ENCODE data around the gene TRPC4. TPM values are rescaled to one million over a fixed set of nuclear protein-coding genes. Genes with fewer than 3 reads are reported as not detected.

Gene TRPC4
- total RNA-seq, 1 experiment from 2014 or later: 0.10 TPM

GRCh38 chr13:37729876-37730275, 139.7 kb downstream of the TRPC4 start:
- ChIA-PET CTCF (no interaction called here), POLR2A (no interaction called here)
- intact Hi-C loops (cut with micrococcal nuclease; ENCODE audit: unreplicated experiment): no loop called here
- in situ Hi-C loops (cut with HindIII; ENCODE audit: low pct_unique_long_range_greater_than_20kb, low sequenced_read_pairs): no loop called here
- DNase-seq (ENCODE audit: low read depth, low spot score): no peak
- Histone ChIP-seq H3K9me3 (ENCODE audit: control insufficient read depth, insufficient read depth, low read depth, low read length) (no peaks in the 10 kb centered on the region), H3K4me3 (ENCODE audit: low read depth in 2 of 2, low read length in 2 of 2) (no peak overlapping the region), H3K27me3 (ENCODE audit: control insufficient read depth, insufficient read depth, low read length) (no peaks in the 10 kb centered on the region), H3K4me1 (ENCODE audit: control insufficient read depth, insufficient read depth, low read length) (no peaks in the 10 kb centered on the region), H3K27ac (ENCODE audit: low read length) (no peak overlapping the region), H3K36me3 (ENCODE audit: control insufficient read depth, insufficient read depth, low read length) (no peaks in the 10 kb centered on the region)
- no TSS peak for BruUV-seq (replicated peaks)
- no peak for ATAC-seq
- TF ChIP-seq TCF7L2 (IDR thresholded peaks at IDR 0.05; ENCODE audit: low read depth, low read length): no peak
- TF ChIP-seq SIN3A (IDR thresholded peaks at IDR 0.05; ENCODE audit: borderline replicate concordance, insufficient read depth, low read depth, low read length): no peak
- TF ChIP-seq REST (IDR thresholded peaks at IDR 0.05; ENCODE audit: insufficient read depth in 1 of 2, low read depth in 2 of 2, low read length in 1 of 2): no peak

GRCh38 chr13:37716420-37717195, 153.0 kb downstream of the TRPC4 start:
- Histone ChIP-seq H3K27ac (ENCODE audit: low read length) (no peak overlapping the region), H3K36me3 (ENCODE audit: control insufficient read depth, insufficient read depth, low read length) (no peaks in the 10 kb centered on the region), H3K9me3 (ENCODE audit: control insufficient read depth, insufficient read depth, low read depth, low read length) (no peaks in the 10 kb centered on the region), H3K27me3 (ENCODE audit: control insufficient read depth, insufficient read depth, low read length) (no peaks in the 10 kb centered on the region), H3K4me3 (ENCODE audit: low read depth in 2 of 2, low read length in 2 of 2) (no peak overlapping the region), H3K4me1 (ENCODE audit: control insufficient read depth, insufficient read depth, low read length) (no peaks in the 10 kb centered on the region)
- no peak for TF ChIP-seq REST (IDR thresholded peaks at IDR 0.05; ENCODE audit: insufficient read depth in 1 of 2, low read depth in 2 of 2, low read length in 1 of 2)
- no peak for TF ChIP-seq TCF7L2 (IDR thresholded peaks at IDR 0.05; ENCODE audit: low read depth, low read length)
- no peak for TF ChIP-seq SIN3A (IDR thresholded peaks at IDR 0.05; ENCODE audit: borderline replicate concordance, insufficient read depth, low read depth, low read length)
- no peak for TF ChIP-seq POLR2AphosphoS5 (IDR thresholded peaks at IDR 0.05; ENCODE audit: low read depth, low read length)
- TF ChIP-seq CTCF (IDR thresholded peaks at IDR 0.05): no peak
- CTCF ChIA-PET: no interaction called here
- DNase-seq (ENCODE audit: low read depth, low spot score): no peak
- ATAC-seq: no peak
- no TSS peak for BruUV-seq (replicated peaks)
- intact Hi-C loops (cut with micrococcal nuclease; ENCODE audit: unreplicated experiment) (no loop called here), in situ Hi-C loops (cut with HindIII; ENCODE audit: low pct_unique_long_range_greater_than_20kb, low sequenced_read_pairs) (no loop called here)
- POLR2A ChIA-PET: no interaction called here
